Suprapubic skin (tissue), 4 donors: ENCODE results near the gene PDE4C. TPM values are rescaled to one million over a fixed set of nuclear protein-coding genes. Genes with fewer than 3 reads are reported as not detected.

Experiments used
- DNase-seq, 2 donors: peaks; one replicate each; pipeline ENCODE4 v3.0.0-alpha.2; 2019; ENCODE audit warnings: low spot score in 2 of 2
- H3K27ac ChIP-seq: fragments of 200-600 bp; sonication (generic); one replicate; pipeline ENCODE4 v1.5.1; 2019
- H3K27me3 ChIP-seq: fragments of 200-600 bp; sonication (generic); one replicate; pipeline ENCODE4 v1.5.1; 2019
- H3K36me3 ChIP-seq: fragments of 200-600 bp; sonication (generic); one replicate; pipeline ENCODE4 v1.5.1; 2019
- H3K4me1 ChIP-seq: fragments of 200-600 bp; sonication (generic); one replicate; pipeline ENCODE4 v1.5.1; 2019
- H3K4me3 ChIP-seq: fragments of 200-600 bp; sonication (generic); one replicate; pipeline ENCODE4 v1.5.1; 2019; ENCODE audit warnings: mild to moderate bottlenecking
- H3K9me3 ChIP-seq: fragments of 200-600 bp; sonication (generic); one replicate; pipeline ENCODE4 v1.5.1; 2019
- EP300 ChIP-seq: sonication (generic); formaldehyde crosslinking; IDR thresholded peaks from one replicate; pipeline ENCODE4 v1.6.1; 2017; ENCODE audit warnings: antibody characterized with exemption
- POLR2A ChIP-seq, 2 donors: fragments of 450-650 bp; IDR thresholded peaks; one replicate each; pipeline ENCODE4 v1.6.1; 2017; ENCODE audit warnings: antibody characterized with exemption in 2 of 2, mild to moderate bottlenecking in 2 of 2, moderate library complexity in 2 of 2
- POLR2AphosphoS5 ChIP-seq, 3 donors: sonication (generic); formaldehyde crosslinking; IDR thresholded peaks; one replicate each; pipeline ENCODE4 v1.6.1; 2017; ENCODE audit warnings: antibody characterized with exemption in 3 of 3
- WGBS: methylation state at CpG from one replicate; pipeline ENCODE4 v1.1.5; 2018; 5-methylcytosine and 5-hydroxymethylcytosine counted together
- total RNA-seq, 4 donors: library from RNA; depleted of rRNA; stranded (reverse); fragments of >200 nt; gene quantifications; one replicate each; pipeline ENCODE4 v1.1.0, GENCODE V29; 2016
- TF ChIP-seq, protein P1 (sequence below), 2 donors: fragments of 200-600 bp in 1 of 2; fragments of 450-650 bp in 1 of 2; sonication (generic) in 1 of 2; IDR thresholded peaks; one replicate each; pipeline ENCODE4 v1.5.1; 2016 to 2019; ENCODE audit warnings: antibody characterized with exemption in 2 of 2, mild to moderate bottlenecking in 1 of 2, moderate library complexity in 1 of 2

Gene PDE4C
- total RNA-seq, 4 donors from 2014 or later, result 0.47 to 2.0 TPM; not detected in 2

DNA sequence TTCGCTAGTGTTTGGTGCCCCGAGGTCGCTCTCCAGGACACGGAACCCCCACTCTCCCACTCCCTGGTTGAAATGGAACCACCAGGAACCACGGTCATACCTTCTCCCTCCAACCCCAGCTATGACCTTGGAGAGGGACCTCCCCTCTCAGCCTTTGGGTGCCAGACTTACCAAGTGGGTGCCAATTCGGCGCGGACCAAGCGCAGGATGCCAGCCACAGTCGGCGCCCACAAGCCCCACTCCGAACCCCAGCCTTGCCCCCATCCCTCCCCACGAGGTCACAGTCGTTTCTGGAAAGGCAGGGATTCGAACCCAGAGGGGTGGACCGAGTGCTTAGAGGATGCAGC is 910 bp downstream of the PDE4C start:
- 13% methylated on average over 12 of the region's 16 CpGs for WGBS
- DNase-seq, result no peak
- no peak overlapping the region for H3K27ac ChIP-seq
- peaks cover 29% of the 10 kb centered on the region for H3K4me1 ChIP-seq
- peaks cover 58% of the 10 kb centered on the region for H3K27me3 ChIP-seq
- no peak overlapping the region for H3K4me3 ChIP-seq
- no peaks in the 10 kb centered on the region for H3K36me3 ChIP-seq
- TF ChIP-seq, protein P1, sequence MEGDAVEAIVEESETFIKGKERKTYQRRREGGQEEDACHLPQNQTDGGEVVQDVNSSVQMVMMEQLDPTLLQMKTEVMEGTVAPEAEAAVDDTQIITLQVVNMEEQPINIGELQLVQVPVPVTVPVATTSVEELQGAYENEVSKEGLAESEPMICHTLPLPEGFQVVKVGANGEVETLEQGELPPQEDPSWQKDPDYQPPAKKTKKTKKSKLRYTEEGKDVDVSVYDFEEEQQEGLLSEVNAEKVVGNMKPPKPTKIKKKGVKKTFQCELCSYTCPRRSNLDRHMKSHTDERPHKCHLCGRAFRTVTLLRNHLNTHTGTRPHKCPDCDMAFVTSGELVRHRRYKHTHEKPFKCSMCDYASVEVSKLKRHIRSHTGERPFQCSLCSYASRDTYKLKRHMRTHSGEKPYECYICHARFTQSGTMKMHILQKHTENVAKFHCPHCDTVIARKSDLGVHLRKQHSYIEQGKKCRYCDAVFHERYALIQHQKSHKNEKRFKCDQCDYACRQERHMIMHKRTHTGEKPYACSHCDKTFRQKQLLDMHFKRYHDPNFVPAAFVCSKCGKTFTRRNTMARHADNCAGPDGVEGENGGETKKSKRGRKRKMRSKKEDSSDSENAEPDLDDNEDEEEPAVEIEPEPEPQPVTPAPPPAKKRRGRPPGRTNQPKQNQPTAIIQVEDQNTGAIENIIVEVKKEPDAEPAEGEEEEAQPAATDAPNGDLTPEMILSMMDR (IDR thresholded peaks at IDR 0.05), result no peak
- TF ChIP-seq POLR2A (IDR thresholded peaks at IDR 0.05) (no peak), EP300 (no peak), POLR2AphosphoS5 (IDR thresholded peaks at IDR 0.05) (no peak)
- H3K9me3 ChIP-seq, result no peaks in the 10 kb centered on the region

DNA sequence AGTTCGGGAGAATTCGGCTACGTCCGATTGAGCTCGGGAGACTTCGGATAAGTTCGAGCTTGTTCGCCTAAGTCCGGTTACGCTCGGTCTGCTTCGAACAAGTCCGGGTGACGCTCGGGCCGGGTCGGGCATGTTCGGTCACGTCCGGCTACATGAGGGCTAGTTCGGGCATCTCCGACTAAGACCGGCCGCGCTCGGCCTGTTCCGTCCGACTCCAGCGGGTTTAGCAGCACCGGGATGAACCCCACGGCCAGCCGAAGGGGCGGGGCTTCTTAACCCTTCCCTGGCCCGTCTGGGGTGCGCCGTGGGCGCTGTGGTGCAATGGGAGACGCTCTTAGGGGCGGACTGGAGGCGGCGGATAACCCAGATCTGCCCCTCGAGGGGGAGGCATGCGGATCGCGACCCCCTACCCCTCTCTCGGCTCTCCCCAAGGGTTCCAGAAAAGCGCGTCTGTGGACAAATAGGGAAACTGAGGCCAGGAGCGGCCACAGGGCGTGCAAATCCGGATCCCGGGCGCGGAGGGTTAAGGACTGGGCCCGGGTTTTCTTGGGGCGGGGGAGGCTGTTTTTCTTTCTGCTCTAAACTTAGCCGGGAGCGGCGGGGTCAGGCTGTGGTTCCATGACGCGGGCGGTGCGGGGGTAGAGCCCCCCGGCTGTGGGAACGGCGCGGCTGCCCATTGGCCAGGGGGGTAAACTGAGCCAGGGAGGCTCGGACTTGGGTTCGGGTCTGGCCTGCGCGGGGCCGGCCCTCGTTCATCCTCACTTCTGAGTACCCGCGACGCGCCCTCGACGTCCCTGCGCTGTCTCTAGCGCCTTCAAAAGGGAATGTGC is 1.5 kb downstream of the PDE4C start:
- H3K27me3 ChIP-seq, result peaks cover 60% of the 10 kb centered on the region
- peak; percentile 99 for DNase-seq
- peaks cover 29% of the 10 kb centered on the region for H3K4me1 ChIP-seq
- no peaks in the 10 kb centered on the region for H3K9me3 ChIP-seq
- no peaks in the 10 kb centered on the region for H3K36me3 ChIP-seq
- 3% methylated on average over 36 of the region's 81 CpGs for WGBS
- H3K4me3 ChIP-seq, result peak overlapping the region; percentile 42
- no peak overlapping the region for H3K27ac ChIP-seq
- TF ChIP-seq EP300 (no peak), POLR2AphosphoS5 (IDR thresholded peaks at IDR 0.05) (no peak), POLR2A (IDR thresholded peaks at IDR 0.05) (no peak)
- TF ChIP-seq, protein P1 (IDR thresholded peaks at IDR 0.05), result no peak

GRCh38 chr19:18223860-18224524 is 2.2 kb downstream of the PDE4C start:
- H3K4me1 ChIP-seq, result peaks cover 29% of the 10 kb centered on the region
- WGBS, result 9% methylated on average over 33 of the region's 39 CpGs
- peak overlapping the region; percentile 42 for H3K4me3 ChIP-seq
- DNase-seq, result peak in 1 of 2 donors; percentile 78
- no peaks in the 10 kb centered on the region for H3K36me3 ChIP-seq
- H3K9me3 ChIP-seq, result no peaks in the 10 kb centered on the region
- TF ChIP-seq POLR2AphosphoS5 (IDR thresholded peaks at IDR 0.05), result no peak
- TF ChIP-seq EP300, result no peak
- TF ChIP-seq, protein P1 (IDR thresholded peaks at IDR 0.05), result no peak
- no peak for TF ChIP-seq POLR2A (IDR thresholded peaks at IDR 0.05)
- H3K27ac ChIP-seq, result no peak overlapping the region
- peaks cover 56% of the 10 kb centered on the region for H3K27me3 ChIP-seq

DNA sequence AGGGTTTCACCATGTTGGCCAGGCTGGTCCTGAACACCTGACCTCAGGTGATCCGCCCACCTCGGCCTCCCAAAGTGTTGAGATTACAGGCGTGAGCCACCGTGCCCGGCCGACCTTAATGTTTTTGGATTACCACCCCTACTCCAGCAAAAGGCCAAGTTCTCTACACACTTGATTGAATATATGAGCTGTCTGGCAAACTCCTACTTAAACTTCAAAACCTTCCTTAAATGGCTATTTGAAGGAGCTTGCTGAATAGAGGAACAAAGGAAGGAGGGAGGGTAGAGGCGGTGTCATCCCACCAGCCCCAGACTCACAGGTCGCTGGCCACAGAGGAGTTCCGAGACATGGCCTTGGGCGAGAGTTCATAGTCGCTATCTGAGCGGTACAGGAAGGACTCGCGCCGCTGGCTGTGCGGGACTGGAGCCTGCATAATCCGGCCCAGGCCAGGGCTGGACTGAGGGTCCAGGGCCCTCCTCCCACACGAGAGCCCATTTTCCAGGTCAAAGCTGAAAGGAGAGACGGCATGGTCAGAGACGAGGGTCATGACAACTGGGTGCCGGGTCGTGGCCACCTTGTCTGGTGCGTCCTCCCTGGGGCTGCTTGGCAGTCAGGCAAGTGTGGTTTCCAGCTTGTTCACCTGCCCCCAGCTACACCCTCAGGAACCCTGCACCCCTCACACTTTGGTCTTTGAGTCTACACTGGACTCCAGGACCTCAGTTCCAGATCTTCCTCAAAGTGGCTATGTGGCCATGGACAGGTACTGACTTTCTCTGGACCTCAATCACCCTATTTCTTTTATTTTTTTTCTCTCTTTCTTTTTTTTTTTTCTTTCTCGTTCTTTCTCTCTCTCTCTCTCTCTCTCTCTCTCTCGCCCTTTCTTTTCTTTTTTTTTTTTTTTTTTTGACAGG is 4.2 kb downstream of the PDE4C start:
- H3K9me3 ChIP-seq, result no peaks in the 10 kb centered on the region
- peaks cover 29% of the 10 kb centered on the region for H3K4me1 ChIP-seq
- no peak for DNase-seq
- no peak overlapping the region for H3K27ac ChIP-seq
- TF ChIP-seq EP300, result no peak
- TF ChIP-seq, protein P1 (IDR thresholded peaks at IDR 0.05), result no peak
- TF ChIP-seq POLR2AphosphoS5 (IDR thresholded peaks at IDR 0.05), result no peak
- TF ChIP-seq POLR2A (IDR thresholded peaks at IDR 0.05), result no peak
- WGBS, result 93% methylated on average over 15 of the region's 25 CpGs
- H3K36me3 ChIP-seq, result no peaks in the 10 kb centered on the region
- peaks cover 41% of the 10 kb centered on the region for H3K27me3 ChIP-seq
- no peak overlapping the region for H3K4me3 ChIP-seq
